AG04449 (cell line): ENCODE measurements around the gene CP.

Source experiments
- CTCF ChIA-PET: fragments of 350-600 bp; formaldehyde crosslinking; extraction: SDS; loops from one replicate; lab custom pipeline; 2021; ENCODE audit warnings: antibody characterized with exemption; lab: Yijun Ruan, JAX
- POLR2A ChIA-PET: fragments of 400-600, 350-600 bp; formaldehyde crosslinking; extraction: SDS; loops from one replicate; lab custom pipeline; 2020; ENCODE audit warnings: antibody characterized with exemption, inconsistent platforms; lab: Yijun Ruan, JAX
- DNase-seq: peaks from one replicate; pipeline ENCODE4 v3.0.0-alpha.2; 2010; ENCODE audit warnings: low read depth, low spot score
- H3K4me3 ChIP-seq: 2 replicates; pipeline ENCODE4 v1.5.1; 2011; ENCODE audit warnings: low read depth, mild to moderate bottlenecking, control low read depth, low read length
- CTCF ChIP-seq: IDR thresholded peaks from one replicate; pipeline ENCODE4 v1.5.1; 2011; ENCODE audit warnings: mild to moderate bottlenecking, moderate library complexity, low read length, control low read depth, inconsistent platforms; ENCODE audit not compliant: insufficient read depth; ENCODE audit errors: missing control alignments

The CP gene

GRCh38 chr3:149209431-149209830, 12.2 kb downstream of the CP start:
- no peak for DNase-seq
- ChIA-PET POLR2A (interaction anchor here (0.6 kb wide), 1 partner anchor 1250 kb away, joined by 3 read pairs; no protein-coding TSS in a partner anchor), CTCF (no interaction called here)
- TF ChIP-seq CTCF: no peak
- H3K4me3 ChIP-seq: no peak overlapping the region

GRCh38 chr3:149207475-149207874, 14.2 kb downstream of the CP start:
- no peak for TF ChIP-seq CTCF
- H3K4me3 ChIP-seq: no peak overlapping the region
- POLR2A ChIA-PET: no interaction called here
- DNase-seq: no peak
- CTCF ChIA-PET: interaction anchor here (1.2 kb wide), 1 partner anchor 8 kb away, joined by 4 read pairs; no protein-coding TSS in a partner anchor

- CTCF ChIA-PET: no interaction called here
- POLR2A ChIA-PET: no interaction called here
- DNase-seq: no peak
- H3K4me3 ChIP-seq: no peak overlapping the region
- TF ChIP-seq CTCF: no peak
These were observed 17.1 kb downstream of the CP start for GRCh38 chr3:149204390-149204991.

- CTCF ChIA-PET: no interaction called here
- H3K4me3 ChIP-seq: no peak overlapping the region
- TF ChIP-seq CTCF: no peak
- no peak for DNase-seq
- POLR2A ChIA-PET: no interaction called here
These were observed 17.9 kb downstream of the CP start for GRCh38 chr3:149203758-149204157.

GRCh38 chr3:149199474-149199873, 22.2 kb downstream of the CP start:
- H3K4me3 ChIP-seq: no peak overlapping the region
- POLR2A ChIA-PET: no interaction called here
- TF ChIP-seq CTCF: no peak
- DNase-seq: no peak
- CTCF ChIA-PET: no interaction called here

GRCh38 chr3:149198611-149199010, 23.0 kb downstream of the CP start:
- DNase-seq: no peak
- ChIA-PET CTCF (no interaction called here), POLR2A (no interaction called here)
- no peak overlapping the region for H3K4me3 ChIP-seq
- TF ChIP-seq CTCF: no peak
